Lower lobe of right lung (tissue), 2 donors: ENCODE measurements around the gene DCAF4. TPM values are rescaled to one million over a fixed set of nuclear protein-coding genes. Genes with fewer than 3 reads are reported as not detected.
A peak's percentile ranks its signal among the peaks of the same experiment; 100 is the strongest.
"Not testable (repeated sequence)": the region's sequence is repeated elsewhere in the genome, so short reads cannot be mapped to it uniquely, and the experiment has no call there.

ENCODE experiments used
- ATAC-seq, 2 donors: fragments of 200-7000 bp; cut with Tn5 transposase; one replicate each; pipeline ENCODE4 v1.9.1; 2020 to 2022; ENCODE audit warnings: mild to moderate bottlenecking in 2 of 2, moderate library complexity in 2 of 2
- DNase-seq: peaks from one replicate; pipeline ENCODE4 v3.0.0-alpha.2; 2020
- H3K27ac ChIP-seq: fragments of 200-600 bp; one replicate; pipeline ENCODE4 v1.8.0; 2022
- H3K27me3 ChIP-seq: fragments of 200-600 bp; one replicate; pipeline ENCODE4 v1.8.0; 2022; ENCODE audit warnings: low read depth
- H3K36me3 ChIP-seq: fragments of 200-600 bp; one replicate; pipeline ENCODE4 v1.8.0; 2022; ENCODE audit warnings: mild to moderate bottlenecking
- H3K4me1 ChIP-seq: fragments of 200-600 bp; one replicate; pipeline ENCODE4 v1.8.0; 2022
- H3K4me3 ChIP-seq: fragments of 200-600 bp; one replicate; pipeline ENCODE4 v1.8.0; 2022; ENCODE audit warnings: mild to moderate bottlenecking
- H3K9me3 ChIP-seq: fragments of 200-600 bp; one replicate; pipeline ENCODE4 v1.8.0; 2022
- intact Hi-C: fragments of 100-400 bp; cut with DNase I; formaldehyde crosslinking; loops from one replicate; pipeline ENCODE4 v1.11.0; 2022
- total RNA-seq: library from RNA; stranded (reverse); fragmentation: NEBNext Ultra II Directional; extraction: Animal tissue kit (Norgen Biotek cat#: 25700); gene quantifications from one replicate; pipeline ENCODE4 v1.2.1, GENCODE V29; 2021
- TF ChIP-seq, protein P1 (sequence below): fragments of 200-600 bp; IDR thresholded peaks from one replicate; pipeline ENCODE4 v1.8.0; 2022; ENCODE audit warnings: antibody characterized with exemption, mild to moderate bottlenecking
- donor health status: DM: no; HTN: yes; CAD: no; lungs with severe emphysema.

DCAF4 gene
- total RNA-seq, 1 donor from 2014 or later = 19.5 TPM

DNA sequence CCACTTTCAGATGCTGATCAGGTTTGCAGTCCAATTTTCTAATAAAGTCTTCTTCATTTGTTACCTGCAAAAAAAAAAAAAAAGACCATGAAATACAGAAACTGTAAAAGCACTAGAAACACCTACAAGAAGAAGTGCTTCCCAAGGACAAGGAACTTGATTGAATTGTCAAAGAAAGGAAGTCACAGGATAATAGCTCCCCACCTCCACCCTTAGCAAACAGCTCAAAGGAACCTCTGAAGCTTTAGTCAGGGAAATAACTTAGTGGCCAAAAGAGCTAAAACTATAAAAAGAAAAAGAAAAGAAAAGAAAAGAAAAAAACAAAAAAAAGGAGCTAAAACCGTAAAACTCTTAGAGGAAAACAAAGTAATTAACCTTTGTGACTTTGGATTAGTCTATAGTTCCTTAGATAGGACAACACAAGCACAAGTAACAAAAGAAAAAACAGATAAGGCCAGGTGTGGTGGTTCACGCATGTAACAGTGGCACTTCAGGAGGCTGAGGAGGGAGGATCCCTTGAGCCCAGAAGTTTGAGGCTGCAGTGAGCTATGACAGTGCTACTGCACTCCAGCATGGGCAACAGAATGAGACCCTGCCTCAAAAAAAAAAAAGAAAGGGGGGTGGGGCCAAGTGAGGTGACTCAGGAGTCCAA, 72.1 kb downstream of the DCAF4 start:
- H3K27ac ChIP-seq = no peak overlapping the region
- TF ChIP-seq, protein P1, sequence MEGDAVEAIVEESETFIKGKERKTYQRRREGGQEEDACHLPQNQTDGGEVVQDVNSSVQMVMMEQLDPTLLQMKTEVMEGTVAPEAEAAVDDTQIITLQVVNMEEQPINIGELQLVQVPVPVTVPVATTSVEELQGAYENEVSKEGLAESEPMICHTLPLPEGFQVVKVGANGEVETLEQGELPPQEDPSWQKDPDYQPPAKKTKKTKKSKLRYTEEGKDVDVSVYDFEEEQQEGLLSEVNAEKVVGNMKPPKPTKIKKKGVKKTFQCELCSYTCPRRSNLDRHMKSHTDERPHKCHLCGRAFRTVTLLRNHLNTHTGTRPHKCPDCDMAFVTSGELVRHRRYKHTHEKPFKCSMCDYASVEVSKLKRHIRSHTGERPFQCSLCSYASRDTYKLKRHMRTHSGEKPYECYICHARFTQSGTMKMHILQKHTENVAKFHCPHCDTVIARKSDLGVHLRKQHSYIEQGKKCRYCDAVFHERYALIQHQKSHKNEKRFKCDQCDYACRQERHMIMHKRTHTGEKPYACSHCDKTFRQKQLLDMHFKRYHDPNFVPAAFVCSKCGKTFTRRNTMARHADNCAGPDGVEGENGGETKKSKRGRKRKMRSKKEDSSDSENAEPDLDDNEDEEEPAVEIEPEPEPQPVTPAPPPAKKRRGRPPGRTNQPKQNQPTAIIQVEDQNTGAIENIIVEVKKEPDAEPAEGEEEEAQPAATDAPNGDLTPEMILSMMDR = no peak
- ATAC-seq = no peak
- H3K36me3 ChIP-seq = peaks cover 57% of the 10 kb centered on the region
- H3K27me3 ChIP-seq = no peaks in the 10 kb centered on the region
- no peak for DNase-seq
- intact Hi-C loops = no loop called here
- no peaks in the 10 kb centered on the region for H3K9me3 ChIP-seq
- no peak overlapping the region for H3K4me3 ChIP-seq
- no peaks in the 10 kb centered on the region for H3K4me1 ChIP-seq

DNA sequence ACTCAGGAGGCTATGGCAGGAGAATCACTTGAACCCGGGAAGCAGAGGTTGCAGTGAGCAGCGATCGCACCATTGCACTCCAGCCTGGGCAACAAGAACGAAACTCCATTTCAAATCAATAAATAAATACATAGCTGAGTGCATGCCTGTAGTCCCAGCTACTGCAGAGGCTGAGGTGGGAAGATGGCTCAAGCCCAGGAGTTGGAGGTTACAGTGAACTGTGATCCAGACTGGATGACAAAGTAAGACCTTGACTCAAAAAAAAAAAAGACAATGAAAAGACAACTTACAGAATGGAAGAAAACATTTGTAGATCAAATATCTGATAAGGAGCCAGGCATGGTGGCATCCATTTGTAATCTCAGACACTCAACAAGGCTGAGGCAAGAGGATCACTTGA, 73.1 kb downstream of the DCAF4 start:
- Histone ChIP-seq H3K4me3 (no peak overlapping the region), H3K27ac (no peak overlapping the region), H3K36me3 (peaks cover 61% of the 10 kb centered on the region), H3K4me1 (no peaks in the 10 kb centered on the region), H3K27me3 (no peaks in the 10 kb centered on the region), H3K9me3 (no peaks in the 10 kb centered on the region)
- intact Hi-C loops = no loop called here
- TF ChIP-seq, protein P1 = no peak
- no peak for DNase-seq
- no peak for ATAC-seq

DNA sequence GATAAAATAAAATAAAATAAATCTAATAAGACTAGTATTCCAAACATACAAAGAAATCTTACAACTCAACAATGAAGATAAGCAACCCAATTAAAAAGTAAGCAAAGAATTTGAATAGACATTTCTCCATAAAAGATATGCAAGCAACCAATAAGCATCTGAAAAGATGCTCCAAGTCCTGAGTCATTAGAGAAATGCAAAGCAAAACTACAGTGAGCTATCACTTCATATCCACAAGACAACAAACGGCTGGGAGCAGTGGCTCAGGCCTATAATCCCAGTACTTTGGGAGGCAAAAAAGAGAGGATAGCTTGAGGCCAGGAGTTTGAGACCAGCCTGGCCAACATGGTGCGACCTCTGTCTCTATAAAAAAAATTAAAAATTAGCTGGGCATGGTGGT, 73.8 kb downstream of the DCAF4 start:
- DNase-seq (no peak), ATAC-seq (no peak)
- Histone ChIP-seq H3K27ac (no peak overlapping the region), H3K4me3 (no peak overlapping the region), H3K36me3 (peaks cover 57% of the 10 kb centered on the region), H3K9me3 (no peaks in the 10 kb centered on the region), H3K4me1 (no peaks in the 10 kb centered on the region), H3K27me3 (no peaks in the 10 kb centered on the region)
- TF ChIP-seq, protein P1 = no peak
- intact Hi-C loops = no loop called here

DNA sequence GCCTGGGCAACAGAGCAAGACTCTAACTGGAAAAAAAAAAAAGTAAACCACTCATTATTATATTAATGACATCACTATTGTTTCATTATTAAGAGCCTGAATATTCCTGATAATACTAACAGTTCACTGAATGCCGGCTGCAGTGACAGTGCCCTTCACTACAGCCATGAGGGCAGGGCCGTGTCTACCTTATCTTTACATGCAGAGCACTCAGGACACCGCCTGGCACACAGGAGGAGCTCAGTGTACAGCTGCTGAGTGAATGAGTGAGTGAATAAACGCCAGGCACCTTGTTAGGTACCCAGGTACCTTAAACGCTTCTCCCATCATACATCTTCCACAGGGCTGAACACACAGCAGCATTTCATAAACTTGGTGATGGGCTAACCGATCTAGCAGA, 77.4 kb downstream of the DCAF4 start:
- ATAC-seq (no peak), DNase-seq (no peak)
- Histone ChIP-seq H3K4me1 (peaks cover 9% of the 10 kb centered on the region), H3K27me3 (no peaks in the 10 kb centered on the region), H3K9me3 (no peaks in the 10 kb centered on the region), H3K27ac (no peak overlapping the region), H3K4me3 (no peak overlapping the region), H3K36me3 (peaks cover 35% of the 10 kb centered on the region)
- TF ChIP-seq, protein P1 = no peak
- intact Hi-C loops = no loop called here

DNA sequence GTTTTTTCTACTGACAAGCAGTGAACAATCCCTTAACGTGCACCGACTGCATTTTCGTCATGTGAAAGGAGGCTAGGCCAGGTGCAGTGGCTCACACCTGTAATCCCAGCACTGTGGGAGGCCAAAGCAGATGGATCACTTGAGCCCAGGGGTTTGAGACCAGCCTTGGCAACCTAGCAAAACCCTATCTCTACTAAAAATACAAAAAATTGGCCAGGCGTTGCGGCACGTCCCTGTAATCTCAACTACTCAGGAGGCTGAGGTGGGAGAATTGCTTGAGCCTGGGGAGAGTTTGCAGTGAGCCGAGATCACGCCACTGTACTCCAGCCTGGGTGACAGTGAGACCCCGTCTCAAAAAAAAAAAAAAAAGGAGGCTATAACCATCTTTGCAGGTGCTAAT, 78.4 kb downstream of the DCAF4 start:
- DNase-seq, H3K4me3 ChIP-seq, H3K27ac ChIP-seq, H3K27me3 ChIP-seq, ATAC-seq, H3K4me1 ChIP-seq, intact Hi-C loops, H3K9me3 ChIP-seq: not testable (repeated sequence)
- H3K36me3 ChIP-seq = peaks cover 29% of the 10 kb centered on the region

DNA sequence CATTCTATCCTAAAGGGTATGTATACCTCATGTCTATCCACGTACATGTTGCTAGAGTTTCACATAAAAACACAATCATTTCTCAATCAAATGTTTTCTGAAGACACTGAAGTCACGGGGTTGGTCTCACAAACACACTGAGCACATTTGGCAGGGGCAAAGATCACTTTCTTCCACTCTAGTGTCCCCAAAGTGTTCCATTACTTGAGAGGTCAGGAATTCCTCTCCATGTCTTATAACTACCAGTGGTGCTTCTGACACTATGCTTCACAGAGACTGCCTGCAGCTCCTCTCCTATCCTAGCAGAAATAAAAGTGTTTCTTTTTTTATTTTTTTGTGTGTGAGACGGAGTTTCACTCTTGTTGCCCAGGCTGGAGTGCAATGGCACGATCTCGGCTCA, 81.6 kb downstream of the DCAF4 start:
- Histone ChIP-seq H3K27ac (no peak overlapping the region), H3K27me3 (no peaks in the 10 kb centered on the region), H3K4me3 (no peak overlapping the region), H3K4me1 (peaks cover 9% of the 10 kb centered on the region), H3K36me3 (peaks cover 37% of the 10 kb centered on the region), H3K9me3 (no peaks in the 10 kb centered on the region)
- DNase-seq = no peak
- peak; percentile 61 to 69 for ATAC-seq
- TF ChIP-seq, protein P1 = no peak
- intact Hi-C loops = no loop called here
